GM18505 (cell line): ENCODE results near the gene C14orf119.

Experiments
- ATAC-seq: cut with Tn5 transposase; IDR thresholded peaks from one replicate; pipeline ENCODE4 v1.9.1; 2021; ENCODE audit not compliant: unreplicated experiment
- POLR2A ChIP-seq: IDR thresholded peaks from 4 replicates; pipeline ENCODE4 v1.6.1; 2011; ENCODE audit warnings: borderline replicate concordance; ENCODE audit not compliant: insufficient read depth, insufficient read length; ENCODE audit errors: extremely low read depth

Gene C14orf119

DNA sequence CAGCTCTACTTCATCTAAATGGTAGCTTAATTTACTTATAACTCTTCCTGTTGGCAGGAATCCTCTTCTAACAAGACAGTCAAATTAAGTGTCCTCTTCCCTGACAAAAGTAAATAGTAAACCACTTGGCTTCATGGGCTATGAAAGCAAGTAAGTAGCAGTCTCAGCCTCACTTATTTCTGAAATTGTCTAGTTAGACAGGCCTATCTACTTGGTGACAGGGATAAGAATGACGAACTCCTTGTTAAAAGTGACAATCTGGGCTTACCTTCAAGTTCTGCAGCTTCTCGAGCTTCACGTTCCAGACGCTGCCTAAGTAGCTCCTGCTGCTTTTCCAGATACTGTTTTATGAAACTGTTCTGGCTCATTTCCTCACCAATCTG is 5.1 kb upstream of the C14orf119 start:
- no peak for ATAC-seq
- TF ChIP-seq POLR2A = no peak

DNA sequence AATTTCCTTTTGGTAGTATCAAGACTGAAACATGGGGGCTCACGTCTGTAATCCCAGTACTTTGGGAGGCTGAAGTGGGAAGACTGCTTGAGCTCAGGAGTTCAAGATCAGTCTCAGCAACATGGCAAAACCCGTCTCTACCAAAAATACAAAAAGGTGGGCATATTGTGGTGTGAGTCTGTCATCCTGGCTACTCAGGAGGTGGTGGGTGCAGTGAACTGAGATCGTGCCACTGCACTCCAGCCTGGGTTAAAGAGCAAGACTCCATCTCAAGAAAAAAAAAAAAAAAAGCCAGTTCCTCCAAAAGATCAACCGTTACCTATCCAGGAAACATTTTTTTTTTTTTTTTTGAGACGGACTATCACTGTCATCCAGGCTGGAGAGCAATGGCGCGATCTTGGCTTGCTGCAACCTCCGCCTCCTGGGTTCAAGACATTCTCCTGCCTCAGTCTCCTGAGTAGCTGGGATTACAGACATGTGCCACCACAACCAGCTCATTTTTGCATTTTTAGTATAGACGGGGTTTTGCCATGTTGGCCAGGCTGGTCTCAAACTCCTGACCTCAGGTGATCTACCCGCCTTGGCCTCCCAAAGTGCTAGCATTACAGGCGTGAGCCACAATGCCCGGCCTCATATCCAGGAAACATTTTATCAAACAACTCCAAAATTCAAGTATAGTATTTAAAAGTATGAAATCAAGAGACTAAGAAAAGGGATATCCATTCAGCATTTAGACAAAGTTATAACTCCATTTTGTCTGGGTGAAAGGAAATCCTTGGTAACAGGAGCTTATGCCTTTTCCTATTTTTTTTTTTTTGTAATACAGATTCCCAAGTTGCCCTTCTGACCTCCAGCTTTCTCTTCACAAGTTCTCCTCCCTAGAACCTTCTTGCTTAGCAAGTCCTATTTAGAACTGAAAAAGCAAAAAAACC is 3.7 kb upstream of the C14orf119 start:
- TF ChIP-seq POLR2A = no peak
- ATAC-seq = no peak

DNA sequence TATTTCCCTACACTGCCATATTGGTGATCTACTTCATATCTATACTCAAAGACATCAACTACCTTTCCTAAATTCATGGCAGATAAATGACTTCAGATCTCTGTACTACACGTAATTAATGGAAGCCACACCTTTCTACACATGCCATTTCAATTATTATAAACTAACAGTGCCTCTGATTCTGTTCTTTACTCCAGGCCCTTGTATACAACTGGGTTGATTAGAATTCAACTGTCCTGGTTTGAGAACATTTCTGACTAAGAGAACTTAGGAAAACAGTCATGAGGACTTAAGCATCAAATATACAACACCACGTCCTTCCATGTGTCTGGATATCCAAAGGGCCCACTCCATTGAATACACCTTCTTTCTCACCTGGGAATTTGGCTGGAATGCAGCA is 2.2 kb upstream of the C14orf119 start:
- no peak for TF ChIP-seq POLR2A

DNA sequence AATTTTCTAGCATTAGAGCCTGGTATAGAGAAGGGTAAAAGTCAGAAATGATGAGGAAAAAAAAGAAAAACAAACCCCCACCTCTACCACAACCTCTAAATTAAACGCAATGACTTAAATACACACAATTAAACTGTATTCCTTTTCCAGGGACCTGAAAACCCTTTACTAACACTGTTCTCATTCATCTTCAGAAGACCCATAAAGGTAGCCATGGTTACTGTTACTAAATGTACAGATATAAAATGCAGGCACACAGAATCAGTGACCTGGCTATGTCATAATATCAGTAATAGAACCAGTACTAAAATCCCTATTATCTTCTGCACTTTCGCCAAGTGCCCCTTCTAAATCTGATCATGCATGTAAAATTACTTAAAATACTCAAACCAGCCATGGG is 1.8 kb upstream of the C14orf119 start:
- no peak for TF ChIP-seq POLR2A
- no peak for ATAC-seq

More for the DNA sequence above, 2.2 kb upstream of the C14orf119 start:
- no peak for ATAC-seq

DNA sequence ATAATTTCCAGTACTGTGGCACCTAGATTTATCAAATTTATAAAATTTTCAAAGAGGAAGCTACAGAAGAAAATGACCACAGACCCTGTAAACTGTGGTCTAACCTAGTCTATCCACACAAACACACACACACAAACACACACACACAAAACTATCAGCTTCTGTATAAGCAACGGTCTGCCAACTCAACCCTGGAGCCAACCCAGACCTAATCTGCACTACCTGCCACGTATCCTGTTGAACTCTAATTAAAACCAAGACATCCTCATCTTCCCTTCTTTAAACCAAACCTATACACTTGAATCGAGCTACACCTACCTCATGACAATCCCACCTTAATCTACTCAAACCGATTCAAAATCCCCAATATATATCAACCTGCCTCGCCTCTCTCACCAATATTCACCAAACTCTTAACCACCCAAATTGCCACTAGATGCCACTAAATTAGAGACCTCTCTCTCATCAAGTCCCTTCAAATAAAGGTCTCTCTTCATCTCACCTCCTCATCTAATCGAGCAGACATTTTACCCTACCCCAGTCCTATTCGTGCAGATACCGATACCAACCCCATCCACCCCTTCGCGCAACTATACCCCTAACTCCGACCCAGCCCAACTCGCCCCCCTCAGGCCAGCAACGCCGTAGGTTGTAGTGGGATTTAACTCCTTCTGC is 1.2 kb upstream of the C14orf119 start:
- no peak for ATAC-seq

DNA sequence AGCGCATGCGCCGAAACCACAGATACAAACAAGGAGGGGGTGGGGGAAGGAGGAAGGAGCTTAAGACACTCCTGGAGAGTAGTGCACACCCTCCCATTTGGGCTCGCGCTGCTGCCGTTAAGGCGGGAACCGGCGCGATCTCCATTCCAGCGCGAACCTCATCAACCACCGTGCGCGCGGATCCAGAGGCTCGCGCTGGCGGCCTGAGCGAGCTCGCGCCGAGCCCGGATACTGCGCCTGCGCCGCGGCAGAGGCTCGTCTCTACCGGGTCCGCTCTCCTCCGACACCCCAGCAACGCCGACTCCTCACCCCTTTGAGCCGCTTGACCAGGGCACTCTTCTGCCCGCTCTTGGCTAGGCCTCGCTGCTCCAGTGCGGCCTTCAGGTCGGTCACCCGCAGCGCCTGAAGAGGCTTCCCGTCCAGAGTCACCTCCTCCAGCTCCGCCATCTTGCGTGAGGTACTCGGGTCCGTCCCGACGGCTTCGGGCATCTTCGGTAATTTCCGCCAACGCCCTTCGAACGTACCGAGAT is 574 bp upstream of the C14orf119 start, which contains the start of gene ACIN1:
Gene ACIN1, minus strand, starts transcription at position 471 of the 530 bp plus-strand sequence. Its CDS starts 24 bp downstream, at position 447.
- ATAC-seq = peak; percentile 32
- TF ChIP-seq POLR2A = peak; percentile 83

More for the DNA sequence above, 1.2 kb upstream of the C14orf119 start:
- TF ChIP-seq POLR2A = no peak

DNA sequence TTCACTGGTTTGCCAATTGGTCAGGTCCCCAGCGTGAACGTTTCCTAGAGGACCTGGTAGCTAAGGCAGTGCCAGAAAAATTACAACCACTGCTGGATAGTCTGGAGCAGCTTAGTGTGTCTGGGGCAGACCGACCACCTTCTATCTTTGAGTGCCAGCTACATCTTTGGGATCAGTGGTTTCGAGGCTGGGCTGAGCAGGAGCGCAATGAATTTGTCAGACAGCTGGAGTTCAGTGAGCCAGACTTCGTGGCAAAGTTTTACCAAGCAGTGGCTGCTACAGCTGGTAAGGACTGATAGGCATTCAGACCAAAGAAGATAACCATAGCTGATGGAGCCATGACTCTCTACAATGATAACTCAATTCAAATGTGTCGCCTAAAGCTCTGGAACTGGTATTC is 2.5 kb downstream of the C14orf119 start:
- ATAC-seq = no peak
- TF ChIP-seq POLR2A = no peak

DNA sequence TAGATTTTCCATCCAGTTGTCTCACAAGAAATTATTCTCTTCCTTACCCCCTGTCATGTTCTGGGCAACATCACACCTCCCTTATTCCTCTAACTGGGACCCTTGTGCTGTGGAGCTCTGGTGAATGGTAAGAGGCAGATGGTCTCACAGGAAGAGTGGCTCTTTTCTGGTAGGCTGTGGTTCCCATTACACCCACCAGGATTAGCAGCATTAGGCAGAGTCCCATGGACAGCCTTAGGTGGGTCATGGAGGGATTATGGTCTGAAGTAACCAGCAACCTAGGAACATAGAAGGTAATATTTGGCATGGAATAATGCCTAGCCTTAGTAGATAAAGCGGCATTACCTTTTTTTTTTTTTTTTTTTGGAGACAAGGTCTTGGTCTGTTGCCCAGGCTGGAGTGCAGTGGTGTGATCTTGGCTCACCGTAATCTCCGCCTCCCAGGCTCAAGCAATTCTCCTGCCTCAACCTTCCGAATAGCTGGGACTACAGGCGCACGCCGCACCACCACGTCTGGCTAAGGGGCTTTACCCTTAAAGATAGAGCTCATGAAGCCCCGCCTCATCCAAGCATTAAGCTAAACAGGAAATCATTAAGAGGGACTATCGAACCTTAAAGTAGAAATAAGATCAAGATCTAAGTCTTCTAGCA is 4.0 kb downstream of the C14orf119 start:
- TF ChIP-seq POLR2A = no peak

DNA sequence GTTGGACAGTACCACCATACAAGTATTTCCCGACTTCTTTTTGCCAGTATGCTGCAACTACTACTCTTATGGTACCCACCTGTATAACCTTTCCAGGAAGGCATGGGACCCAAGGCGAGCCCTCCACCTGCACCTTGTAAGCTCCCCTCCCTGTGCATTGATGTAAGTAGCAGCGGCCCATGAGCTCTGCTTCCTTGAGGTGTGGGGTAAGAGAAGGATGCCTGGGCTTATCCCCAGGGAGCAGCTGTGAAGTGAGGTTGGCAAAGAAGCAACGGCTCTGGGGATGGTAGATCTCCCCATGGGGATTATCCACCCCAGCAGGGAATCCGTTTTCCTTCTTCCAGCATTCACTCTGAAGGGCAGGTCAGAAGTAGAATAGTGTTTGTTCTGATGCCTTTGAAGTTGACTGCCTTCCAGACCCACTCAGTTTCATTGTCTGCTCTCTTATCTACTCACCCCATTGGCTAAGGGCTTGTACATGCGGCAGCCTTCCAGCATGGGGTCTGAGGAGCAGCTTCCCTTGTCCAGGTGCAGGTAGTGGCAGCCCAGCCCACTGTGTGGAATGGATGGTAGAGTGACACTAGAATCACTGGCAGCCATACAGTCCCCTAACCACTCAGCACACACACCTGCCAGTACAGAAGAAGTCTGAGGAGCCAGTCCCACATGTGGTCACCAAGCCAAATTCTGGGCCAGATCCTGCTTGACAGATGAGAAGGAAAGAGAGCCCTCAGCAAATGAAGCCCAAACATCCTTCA is 6.1 kb downstream of the C14orf119 start:
- TF ChIP-seq POLR2A = no peak
- no peak for ATAC-seq

More for the DNA sequence above, 4.0 kb downstream of the C14orf119 start:
- ATAC-seq = no peak

DNA sequence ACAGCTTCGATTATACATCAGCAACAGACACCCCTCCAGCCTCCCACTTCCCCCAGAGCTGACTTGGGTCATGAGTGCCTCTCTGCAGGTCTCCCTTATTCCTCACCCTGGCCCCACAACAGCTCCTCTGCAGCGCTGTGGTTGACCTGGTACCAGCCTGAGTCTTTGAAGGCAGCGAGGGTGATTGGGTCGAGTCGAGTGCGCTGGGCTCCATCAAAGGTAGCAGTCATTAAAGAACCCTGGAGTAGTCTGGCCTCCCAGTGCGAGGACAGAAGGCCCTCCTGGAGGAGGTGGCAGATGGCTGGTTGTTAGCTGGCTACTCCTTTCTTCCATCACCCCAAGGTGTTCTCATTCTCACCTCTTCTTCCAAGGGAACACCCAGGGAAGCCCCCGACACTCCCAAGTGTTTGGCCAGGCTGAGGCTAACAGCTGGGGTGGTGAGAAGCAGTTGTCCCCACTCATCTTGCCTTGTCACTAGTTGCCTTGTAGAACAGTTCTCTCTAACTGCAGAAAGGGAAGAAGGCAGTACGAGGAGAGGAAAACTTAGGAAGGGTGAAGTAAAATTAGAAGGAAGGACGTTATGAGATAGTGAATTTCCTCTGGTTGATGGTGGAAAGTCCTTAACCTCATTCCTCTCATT is 6.8 kb downstream of the C14orf119 start:
- TF ChIP-seq POLR2A = no peak
- ATAC-seq = no peak

DNA sequence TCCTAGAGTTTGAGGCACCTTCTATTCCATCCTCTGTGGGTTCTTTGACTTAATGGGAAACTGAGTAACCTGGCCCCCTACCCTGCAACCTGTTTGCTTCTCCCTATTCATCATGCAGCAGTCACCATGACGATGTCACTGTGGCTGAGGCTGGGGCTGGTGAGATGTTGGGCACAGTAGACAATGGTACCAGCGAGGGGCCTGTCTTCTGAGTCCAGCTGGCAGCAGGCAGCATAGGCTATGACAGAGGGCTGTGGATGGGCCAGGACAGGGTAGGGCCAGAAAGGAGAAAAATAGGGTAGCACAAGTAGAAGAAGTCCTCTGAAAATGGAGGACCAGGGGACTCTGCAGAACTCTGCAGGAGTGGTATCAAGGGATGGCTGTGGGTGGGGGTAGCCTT is 7.5 kb downstream of the C14orf119 start:
- no peak for ATAC-seq
- no peak for TF ChIP-seq POLR2A

DNA sequence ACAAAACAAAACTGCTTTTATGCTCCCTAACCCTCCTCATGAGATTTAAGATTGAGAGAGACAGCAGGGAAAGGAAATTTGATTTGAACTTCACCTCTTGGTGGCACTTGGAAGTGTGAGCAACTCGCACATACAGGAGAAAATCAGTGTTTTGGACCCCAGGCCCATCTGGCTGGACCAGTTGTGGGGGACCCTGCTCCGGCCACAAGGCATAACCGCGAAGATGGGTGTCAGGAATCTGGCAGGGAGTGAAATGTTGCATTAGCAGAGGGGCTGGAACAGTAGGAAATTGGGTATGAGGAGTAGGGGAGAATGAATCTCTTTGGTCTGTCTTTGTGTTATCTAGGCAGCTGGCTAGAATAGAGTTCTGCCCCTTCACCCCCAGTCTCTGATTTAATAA is 8.3 kb downstream of the C14orf119 start:
- no peak for ATAC-seq
- no peak for TF ChIP-seq POLR2A
